ENCODE results near the gene OCA2. TPM values are rescaled to one million over a fixed set of nuclear protein-coding genes. Genes with fewer than 3 reads are reported as not detected.

Gene OCA2
- total RNA-seq, 1 donor from 2014 or later: 1.2 TPM

- no peaks in the 10 kb centered on the region for H3K27me3 Mint-ChIP-seq (ENCODE audit: unreplicated experiment)
- no peaks in the 10 kb centered on the region for H3K36me3 Mint-ChIP-seq (ENCODE audit: unreplicated experiment)
- no peaks in the 10 kb centered on the region for H3K9me3 Mint-ChIP-seq (ENCODE audit: unreplicated experiment)
- no peak overlapping the region for H3K27ac Mint-ChIP-seq (ENCODE audit: unreplicated experiment)
- no peaks in the 10 kb centered on the region for H3K4me1 Mint-ChIP-seq (ENCODE audit: unreplicated experiment)
- no peak for TF ChIP-seq CTCF (IDR thresholded peaks at IDR 0.05)
- no peak overlapping the region for H3K4me3 Mint-ChIP-seq (ENCODE audit: unreplicated experiment)
- DNase-seq (ENCODE audit: extremely low spot score, unreplicated experiment): no peak
These were observed 327.2 kb downstream of the OCA2 start for GRCh38 chr15:27771892-27772291.

GRCh38 chr15:27770769-27771554, 328.2 kb downstream of the OCA2 start:
- DNase-seq (ENCODE audit: extremely low spot score, unreplicated experiment): no peak
- Mint-ChIP-seq H3K4me3 (ENCODE audit: unreplicated experiment) (no peak overlapping the region), H3K36me3 (ENCODE audit: unreplicated experiment) (no peaks in the 10 kb centered on the region), H3K4me1 (ENCODE audit: unreplicated experiment) (no peaks in the 10 kb centered on the region), H3K27ac (ENCODE audit: unreplicated experiment) (no peak overlapping the region), H3K9me3 (ENCODE audit: unreplicated experiment) (no peaks in the 10 kb centered on the region), H3K27me3 (ENCODE audit: unreplicated experiment) (no peaks in the 10 kb centered on the region)
- no peak for TF ChIP-seq CTCF (IDR thresholded peaks at IDR 0.05)

- TF ChIP-seq CTCF (IDR thresholded peaks at IDR 0.05): no peak
- no peak for DNase-seq (ENCODE audit: extremely low spot score, unreplicated experiment)
- no peaks in the 10 kb centered on the region for H3K4me1 Mint-ChIP-seq (ENCODE audit: unreplicated experiment)
- no peaks in the 10 kb centered on the region for H3K27me3 Mint-ChIP-seq (ENCODE audit: unreplicated experiment)
- H3K36me3 Mint-ChIP-seq (ENCODE audit: unreplicated experiment): no peaks in the 10 kb centered on the region
- H3K27ac Mint-ChIP-seq (ENCODE audit: unreplicated experiment): no peak overlapping the region
- no peaks in the 10 kb centered on the region for H3K9me3 Mint-ChIP-seq (ENCODE audit: unreplicated experiment)
- H3K4me3 Mint-ChIP-seq (ENCODE audit: unreplicated experiment): no peak overlapping the region
These were observed 329.0 kb downstream of the OCA2 start for GRCh38 chr15:27770086-27770607.

- no peaks in the 10 kb centered on the region for H3K27me3 Mint-ChIP-seq (ENCODE audit: unreplicated experiment)
- TF ChIP-seq CTCF (IDR thresholded peaks at IDR 0.05): no peak
These were observed 329.5 kb downstream of the OCA2 start for GRCh38 chr15:27769652-27770051.

GRCh38 chr15:27768732-27769475, 330.2 kb downstream of the OCA2 start:
- no peaks in the 10 kb centered on the region for H3K36me3 Mint-ChIP-seq (ENCODE audit: unreplicated experiment)
- H3K9me3 Mint-ChIP-seq (ENCODE audit: unreplicated experiment): no peaks in the 10 kb centered on the region
- no peaks in the 10 kb centered on the region for H3K4me1 Mint-ChIP-seq (ENCODE audit: unreplicated experiment)
- no peak overlapping the region for H3K4me3 Mint-ChIP-seq (ENCODE audit: unreplicated experiment)
- TF ChIP-seq CTCF (IDR thresholded peaks at IDR 0.05): no peak
- no peaks in the 10 kb centered on the region for H3K27me3 Mint-ChIP-seq (ENCODE audit: unreplicated experiment)
- no peak overlapping the region for H3K27ac Mint-ChIP-seq (ENCODE audit: unreplicated experiment)
- DNase-seq (ENCODE audit: extremely low spot score, unreplicated experiment): no peak

More at GRCh38 chr15:27769652-27770051, 329.5 kb downstream of the OCA2 start:
- Mint-ChIP-seq H3K36me3 (ENCODE audit: unreplicated experiment) (no peaks in the 10 kb centered on the region), H3K27ac (ENCODE audit: unreplicated experiment) (no peak overlapping the region), H3K9me3 (ENCODE audit: unreplicated experiment) (no peaks in the 10 kb centered on the region), H3K4me1 (ENCODE audit: unreplicated experiment) (no peaks in the 10 kb centered on the region), H3K4me3 (ENCODE audit: unreplicated experiment) (no peak overlapping the region)
- DNase-seq (ENCODE audit: extremely low spot score, unreplicated experiment): no peak
